UCSD-AML1 (cell line): Measurements from ENCODE around the gene WDR5B.

Experiments used
- DNase-seq: peaks from one replicate; lab custom pipeline; 2025; ENCODE audit not compliant: unreplicated experiment; lab: John Stamatoyannopoulos, UW

The WDR5B gene

GRCh38 chr3:122410111-122410510 lies 5.8 kb downstream of the WDR5B start:
- no peak for DNase-seq

GRCh38 chr3:122409446-122409845 lies 6.4 kb downstream of the WDR5B start:
- no peak for DNase-seq

- DNase-seq: no peak
Measured at GRCh38 chr3:122407946-122408345, 7.9 kb downstream of the WDR5B start.

GRCh38 chr3:122406198-122406597 lies 9.7 kb downstream of the WDR5B start:
- DNase-seq: no peak

GRCh38 chr3:122405015-122405414 lies 10.8 kb downstream of the WDR5B start:
- no peak for DNase-seq

- no peak for DNase-seq
Measured at GRCh38 chr3:122403489-122403888, 12.4 kb downstream of the WDR5B start.

GRCh38 chr3:122398920-122399319 lies 16.9 kb downstream of the WDR5B start:
- no peak for DNase-seq

GRCh38 chr3:122397201-122397600 lies 18.7 kb downstream of the WDR5B start:
- DNase-seq: no peak

GRCh38 chr3:122396511-122396910 lies 19.4 kb downstream of the WDR5B start:
- no peak for DNase-seq

- DNase-seq: no peak
Measured at GRCh38 chr3:122395582-122395981, 20.3 kb downstream of the WDR5B start.

- no peak for DNase-seq
Measured at GRCh38 chr3:122394173-122394572, 21.7 kb downstream of the WDR5B start.

GRCh38 chr3:122392868-122393844 lies 22.7 kb downstream of the WDR5B start:
- DNase-seq: no peak

GRCh38 chr3:122391681-122392446 lies 24.0 kb downstream of the WDR5B start:
- DNase-seq: no peak

- no peak for DNase-seq
Measured at GRCh38 chr3:122390665-122391064, 25.2 kb downstream of the WDR5B start.

GRCh38 chr3:122389892-122390291 lies 26.0 kb downstream of the WDR5B start:
- no peak for DNase-seq

GRCh38 chr3:122389197-122389596 lies 26.7 kb downstream of the WDR5B start:
- DNase-seq: no peak

GRCh38 chr3:122387709-122388108 lies 28.2 kb downstream of the WDR5B start:
- DNase-seq: no peak

GRCh38 chr3:122383771-122384697 lies 31.8 kb downstream of the WDR5B start, which contains the start of gene FAM162A:
Gene FAM162A, plus strand, starts transcription at chr3:122384182. Its CDS starts 84 bp downstream, at chr3:122384266.
- DNase-seq: peak; percentile 98

- DNase-seq: peak; percentile 86
Measured at GRCh38 chr3:122382888-122383666, 32.8 kb downstream of the WDR5B start, which contains the start of gene MIX23. Gene MIX23, minus strand, starts transcription at chr3:122383231. Its CDS starts 7 bp downstream, at chr3:122383224.

- no peak for DNase-seq
Measured at GRCh38 chr3:122377975-122378374, 37.9 kb downstream of the WDR5B start.
